ENCODE data around the gene CAMK1D.

DNA sequence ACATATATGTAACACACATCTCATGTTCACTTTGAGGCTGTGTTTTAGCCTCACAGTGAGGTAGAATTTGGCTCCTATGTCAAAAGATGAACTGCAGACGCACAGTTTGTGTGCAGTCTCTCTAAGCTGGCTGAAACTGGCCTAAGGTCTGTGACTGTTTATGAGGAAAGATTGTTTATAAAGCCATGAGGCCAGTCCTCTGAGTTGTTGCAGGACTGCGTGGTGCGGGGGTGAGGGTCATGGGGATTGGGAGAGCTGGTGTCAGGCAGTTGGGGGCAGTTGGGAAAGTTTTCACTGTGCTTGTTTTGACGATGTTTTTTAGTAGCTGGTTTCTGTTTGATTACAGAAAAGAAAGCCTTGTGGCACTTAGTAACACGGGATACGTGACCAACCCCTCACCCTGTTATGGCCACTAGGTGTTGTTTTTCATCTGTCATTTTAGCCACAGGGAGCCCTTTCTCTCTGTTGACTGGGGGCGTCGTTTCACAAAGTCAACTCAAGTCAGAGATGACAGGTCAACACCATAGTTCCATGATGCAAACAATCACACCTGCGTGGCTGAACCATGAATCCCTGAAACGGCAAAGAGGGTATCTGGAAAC, 341.3 kb downstream of the CAMK1D start:
- no peak for TF ChIP-seq POLR2A (IDR thresholded peaks at IDR 0.05)
- TF ChIP-seq, protein P1, sequence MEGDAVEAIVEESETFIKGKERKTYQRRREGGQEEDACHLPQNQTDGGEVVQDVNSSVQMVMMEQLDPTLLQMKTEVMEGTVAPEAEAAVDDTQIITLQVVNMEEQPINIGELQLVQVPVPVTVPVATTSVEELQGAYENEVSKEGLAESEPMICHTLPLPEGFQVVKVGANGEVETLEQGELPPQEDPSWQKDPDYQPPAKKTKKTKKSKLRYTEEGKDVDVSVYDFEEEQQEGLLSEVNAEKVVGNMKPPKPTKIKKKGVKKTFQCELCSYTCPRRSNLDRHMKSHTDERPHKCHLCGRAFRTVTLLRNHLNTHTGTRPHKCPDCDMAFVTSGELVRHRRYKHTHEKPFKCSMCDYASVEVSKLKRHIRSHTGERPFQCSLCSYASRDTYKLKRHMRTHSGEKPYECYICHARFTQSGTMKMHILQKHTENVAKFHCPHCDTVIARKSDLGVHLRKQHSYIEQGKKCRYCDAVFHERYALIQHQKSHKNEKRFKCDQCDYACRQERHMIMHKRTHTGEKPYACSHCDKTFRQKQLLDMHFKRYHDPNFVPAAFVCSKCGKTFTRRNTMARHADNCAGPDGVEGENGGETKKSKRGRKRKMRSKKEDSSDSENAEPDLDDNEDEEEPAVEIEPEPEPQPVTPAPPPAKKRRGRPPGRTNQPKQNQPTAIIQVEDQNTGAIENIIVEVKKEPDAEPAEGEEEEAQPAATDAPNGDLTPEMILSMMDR (IDR thresholded peaks at IDR 0.05), result peak in 1 of 5 experiments; percentile 22
